ENCODE data around the gene RASA4B. TPM values are rescaled to one million over a fixed set of nuclear protein-coding genes. Genes with fewer than 3 reads are reported as not detected.
A peak's percentile ranks its signal among the peaks of the same experiment; 100 is the strongest.
"Not testable (repeated sequence)": the region's sequence is repeated elsewhere in the genome, so short reads cannot be mapped to it uniquely, and the experiment has no call there.

Gene RASA4B
- total RNA-seq, 1 donor from 2014 or later, result 9.1 TPM

- no peak for DNase-seq
These were observed 44.1 kb downstream of the RASA4B start for GRCh38 chr7:102473271-102473991.

DNA sequence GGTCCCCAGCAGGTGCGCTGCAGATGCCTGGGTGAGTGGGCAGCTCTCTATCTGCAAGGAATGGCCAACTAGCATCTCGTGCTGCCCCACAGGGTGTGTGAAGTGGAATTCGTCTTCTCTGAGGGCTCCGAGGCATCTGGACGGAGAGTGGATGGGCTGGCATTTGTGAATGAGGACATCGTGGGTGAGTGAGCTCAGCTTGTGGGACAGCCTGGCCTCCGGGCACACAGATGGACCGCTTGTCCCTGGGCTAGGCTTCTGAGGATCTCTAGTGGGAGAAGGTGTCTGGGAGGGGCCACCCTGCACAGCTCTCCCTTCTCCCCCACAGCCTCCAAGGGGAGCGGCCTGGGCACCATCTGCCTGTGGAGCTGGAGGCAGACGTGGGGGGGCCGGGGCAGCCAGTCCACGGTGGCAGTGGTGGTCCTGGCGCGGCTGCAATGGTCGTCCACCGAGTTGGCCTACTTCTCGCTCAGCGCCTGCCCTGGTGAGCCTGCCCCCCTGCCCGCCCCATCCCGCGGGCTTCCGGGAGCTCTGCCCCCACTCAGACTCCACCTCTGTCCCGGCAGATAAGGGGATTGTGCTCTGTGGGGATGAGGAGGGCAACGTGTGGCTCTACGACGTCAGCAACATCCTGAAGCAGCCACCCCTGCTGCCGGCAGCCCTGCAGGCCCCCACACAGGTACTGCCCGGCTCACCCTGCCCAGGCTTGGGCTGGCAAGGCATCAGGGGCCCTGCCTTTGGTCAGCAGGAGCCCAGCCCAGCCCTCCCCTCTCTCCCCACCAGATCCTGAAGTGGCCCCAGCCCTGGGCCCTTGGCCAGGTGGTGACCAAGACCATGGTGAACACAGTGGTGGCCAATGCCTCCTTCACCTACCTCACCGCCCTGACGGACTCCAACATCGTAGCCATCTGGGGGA is 45.2 kb downstream of the RASA4B start:
- no peak for DNase-seq

- DNase-seq, result no peak
These were observed 45.8 kb downstream of the RASA4B start for GRCh38 chr7:102471791-102472125.

- DNase-seq, result no peak
These were observed 47.4 kb downstream of the RASA4B start for GRCh38 chr7:102469972-102470825.

- no peak for DNase-seq
These were observed 48.1 kb downstream of the RASA4B start for GRCh38 chr7:102469351-102469971.

DNA sequence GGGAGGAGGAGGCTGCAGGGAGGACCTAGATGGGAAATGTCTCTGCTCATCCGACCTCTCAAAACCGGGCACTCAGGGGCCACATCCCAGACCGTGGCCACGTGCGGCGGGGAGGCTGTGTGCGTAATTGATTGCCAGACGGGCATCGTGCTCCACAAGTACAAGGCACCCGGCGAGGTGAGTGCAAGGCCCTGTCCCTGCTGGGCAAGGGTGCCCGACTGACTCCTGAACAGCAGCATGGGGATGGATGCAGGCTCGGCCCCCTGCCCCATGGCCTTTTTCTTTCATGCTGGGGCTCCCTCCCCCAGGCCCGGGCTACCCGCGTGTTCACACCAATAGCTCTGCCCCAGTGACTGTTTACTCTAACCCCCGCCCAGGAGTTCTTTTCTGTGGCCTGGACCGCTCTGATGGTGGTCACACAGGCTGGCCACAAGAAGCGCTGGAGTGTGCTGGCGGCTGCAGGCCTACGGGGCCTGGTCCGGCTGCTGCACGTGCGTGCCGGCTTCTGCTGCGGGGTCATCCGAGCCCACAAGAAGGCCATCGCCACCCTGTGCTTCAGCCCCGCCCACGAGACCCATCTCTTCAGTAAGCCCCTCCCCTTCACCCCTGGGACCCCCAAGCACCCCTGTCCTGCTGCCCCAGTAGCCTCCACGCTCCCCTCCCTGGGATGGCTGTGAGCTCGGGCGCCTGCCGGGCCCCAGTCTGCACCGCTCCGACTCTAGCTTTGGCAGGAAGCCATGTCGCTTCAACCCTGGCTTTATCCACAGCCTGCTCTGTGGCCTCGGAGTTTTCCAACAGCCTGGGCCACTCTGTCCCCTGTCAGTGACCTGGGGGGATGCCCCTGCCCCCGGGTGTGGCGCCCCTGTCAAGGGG is 48.9 kb downstream of the RASA4B start:
- DNase-seq, result no peak

GRCh38 chr7:102467581-102468477 is 49.7 kb downstream of the RASA4B start:
- no peak for DNase-seq

GRCh38 chr7:102466097-102466496 is 51.5 kb downstream of the RASA4B start:
- DNase-seq, result no peak

GRCh38 chr7:102464577-102465280 is 52.8 kb downstream of the RASA4B start, which contains the start of the genes ALKBH4 and LRWD1:
TSS of gene ALKBH4 (minus strand) at chr7:102464863. CDS start at chr7:102464836, 27 bp downstream.
TSS of gene LRWD1 (plus strand) at chr7:102464984. CDS start at chr7:102465081, 97 bp downstream.
- DNase-seq, result peak; percentile 96

DNA sequence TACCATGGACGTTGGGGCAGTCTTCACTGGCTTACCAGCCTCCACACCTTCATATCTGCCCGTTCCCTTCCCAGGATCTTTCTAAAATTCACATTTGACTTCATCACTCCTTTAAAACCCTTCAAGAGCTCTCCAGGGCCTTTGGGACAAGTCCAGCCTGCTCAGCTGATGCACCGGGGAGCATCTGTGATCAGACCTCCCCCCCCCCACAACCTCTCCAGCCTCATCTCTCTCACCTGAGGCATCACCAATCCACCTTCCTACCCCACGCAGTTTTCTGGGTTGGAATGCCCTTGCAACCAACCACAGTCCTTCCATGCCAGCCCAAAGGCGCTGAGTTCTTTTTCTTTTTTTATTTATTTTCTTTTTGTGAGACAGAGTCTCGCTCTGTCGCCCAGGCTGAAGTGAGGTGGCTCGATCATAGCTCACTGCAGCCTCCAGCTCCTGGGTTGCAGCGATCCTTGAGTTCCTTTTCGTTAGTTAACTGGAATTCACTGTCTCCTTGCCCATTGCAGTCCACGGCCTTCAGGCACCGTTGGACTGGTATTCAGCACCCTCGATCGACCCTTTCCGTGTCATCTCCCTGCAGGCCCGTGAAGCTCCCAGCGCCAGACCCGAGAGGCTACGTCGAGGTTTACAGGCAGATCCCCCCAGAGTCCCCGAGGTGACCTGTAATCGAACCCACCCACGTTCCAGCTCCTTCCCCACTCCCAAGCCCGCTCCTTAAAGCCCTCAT is 53.6 kb downstream of the RASA4B start:
- DNase-seq, result no peak

GRCh38 chr7:102460467-102460866 is 57.1 kb downstream of the RASA4B start:
- no peak for DNase-seq

DNA sequence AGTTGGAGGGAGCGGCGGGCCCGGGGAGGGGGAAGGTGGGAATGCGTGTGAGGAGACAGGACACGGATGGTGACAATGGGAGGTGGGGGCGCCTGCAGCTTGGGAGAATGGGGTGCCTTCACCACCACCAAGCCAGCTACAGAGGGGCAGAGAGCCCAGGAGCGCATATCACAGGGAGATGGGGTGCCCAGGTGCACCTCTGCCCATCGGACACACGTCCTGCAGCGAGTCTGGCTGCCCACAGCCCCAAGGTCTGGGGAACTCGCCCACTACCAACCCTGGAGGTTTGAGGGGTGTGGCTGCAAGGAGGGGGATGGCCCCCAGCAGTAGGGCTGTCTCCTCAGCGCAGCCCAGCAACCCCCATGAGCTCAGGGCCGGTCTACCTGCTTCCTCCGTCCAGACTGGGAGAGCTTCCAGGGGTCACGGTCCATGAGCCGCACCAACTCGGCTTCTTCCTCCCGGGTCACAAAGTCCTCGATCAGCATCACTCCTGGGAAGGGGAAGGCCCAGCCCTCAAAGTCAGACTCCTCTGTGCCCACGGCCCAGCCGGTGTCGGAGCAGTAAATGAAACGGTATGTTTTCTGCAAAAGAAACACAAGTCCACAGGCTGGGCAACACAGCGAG is 58.2 kb downstream of the RASA4B start:
- DNase-seq, result no peak

DNA sequence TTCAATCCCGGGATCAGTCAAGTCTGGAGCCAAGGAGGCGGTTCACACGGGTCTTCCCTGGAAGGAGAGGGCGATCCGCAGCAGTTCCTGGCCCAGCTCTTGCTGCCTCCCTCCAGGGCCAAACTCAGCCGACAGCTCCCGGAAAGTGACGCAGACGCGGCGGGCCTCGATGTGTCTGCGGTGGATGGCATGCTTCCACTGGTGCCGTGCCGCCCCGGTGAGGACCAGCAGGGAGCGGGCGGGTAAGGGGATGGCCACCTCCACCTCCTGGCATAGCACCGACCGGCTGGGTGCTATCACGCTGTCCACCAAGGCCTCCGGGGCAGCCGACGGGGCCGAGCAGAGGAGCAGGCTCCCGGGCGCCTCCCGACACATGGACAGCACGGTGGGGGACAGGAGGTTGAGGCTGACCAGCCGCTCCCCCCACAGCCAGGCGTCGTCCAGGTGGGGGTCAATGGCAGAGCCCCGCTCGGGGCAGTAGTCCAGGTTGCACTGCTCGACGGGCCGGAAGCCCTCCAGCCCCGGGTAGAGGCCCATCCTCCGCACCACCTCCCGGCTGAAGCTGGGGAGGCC is 60.1 kb downstream of the RASA4B start:
- no peak for DNase-seq

DNA sequence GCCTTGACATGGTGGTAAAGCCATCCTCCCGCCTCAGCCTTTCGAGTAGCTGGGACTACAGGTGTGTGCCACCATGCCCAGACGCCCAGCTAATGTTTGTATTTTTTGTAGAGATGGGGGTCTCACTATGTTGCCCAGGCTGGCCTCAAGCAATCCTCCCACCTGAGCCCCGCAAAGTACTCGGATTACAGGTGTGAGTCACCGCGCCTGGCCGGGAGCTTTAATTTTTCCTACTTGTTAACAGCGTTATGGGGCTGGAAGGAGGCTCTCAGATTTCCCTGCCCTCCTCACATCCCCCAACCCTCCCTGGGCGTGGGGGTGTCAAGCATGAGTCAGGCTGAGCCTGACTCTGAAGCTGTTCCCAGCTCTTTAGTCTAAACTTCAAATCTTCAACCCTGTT is 61.2 kb downstream of the RASA4B start:
- no peak for DNase-seq

DNA sequence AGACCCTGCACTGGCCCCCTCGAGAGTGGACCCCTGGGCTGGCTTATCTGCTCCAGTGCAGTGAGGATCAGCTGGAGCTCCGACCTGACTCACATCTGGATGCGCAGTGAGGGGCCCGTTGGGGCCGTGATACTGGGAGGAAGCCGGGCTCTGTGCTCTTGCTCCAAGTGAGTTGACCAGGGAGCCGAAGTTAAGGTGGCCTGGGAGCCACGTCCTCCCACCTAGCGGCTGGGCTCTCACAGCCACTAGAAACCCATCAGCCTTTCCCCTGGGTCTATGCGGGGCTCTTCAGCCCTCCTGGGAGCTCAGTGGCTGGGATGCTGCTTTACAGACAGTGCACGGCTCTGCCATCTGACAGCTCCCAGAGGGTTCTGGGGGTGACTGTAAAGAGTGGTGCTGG is 62.0 kb downstream of the RASA4B start:
- no peak for DNase-seq

DNA sequence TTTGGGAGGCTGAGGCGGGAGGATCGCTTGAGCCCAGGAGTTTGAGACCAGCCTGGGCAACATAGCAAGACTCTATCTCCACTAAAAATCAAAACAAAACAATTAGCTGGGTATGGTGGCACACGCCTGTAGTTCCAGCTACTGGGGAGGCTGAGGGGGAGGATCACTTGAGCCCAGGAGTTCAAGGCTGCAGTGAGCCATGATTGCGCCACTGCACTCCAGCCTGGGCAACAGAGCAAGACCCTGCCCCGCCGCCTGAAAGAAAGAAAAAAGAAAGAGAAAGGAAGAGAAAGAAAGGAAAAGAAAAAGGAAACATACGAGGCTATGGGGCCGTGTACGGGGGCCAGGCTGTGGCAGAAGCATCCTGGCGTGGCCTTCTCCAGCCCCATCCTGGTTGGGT is 62.6 kb downstream of the RASA4B start:
- not testable (repeated sequence) for DNase-seq

DNA sequence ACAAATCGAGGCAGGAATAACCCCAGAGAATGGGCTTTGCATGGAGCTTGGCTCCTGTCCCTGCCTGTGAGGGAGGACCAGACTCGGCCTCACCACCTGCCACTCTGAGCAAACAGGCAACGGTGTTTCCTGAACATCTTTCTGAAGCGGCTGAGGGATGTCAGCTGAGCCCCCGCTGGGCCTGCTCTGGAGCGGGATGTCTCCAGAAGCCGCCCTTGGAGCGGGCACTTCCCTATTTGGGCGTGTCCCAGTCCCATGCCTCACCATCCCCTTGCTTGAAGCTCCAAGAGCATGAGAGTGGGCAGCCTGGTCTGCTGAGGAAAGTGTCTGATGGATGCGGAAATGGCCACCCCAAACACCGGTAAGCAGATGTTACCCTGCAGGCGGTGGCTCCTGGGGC is 63.1 kb downstream of the RASA4B start:
- no peak for DNase-seq

GRCh38 chr7:102453319-102453718 is 64.3 kb downstream of the RASA4B start:
- DNase-seq, result no peak
